Activated effector memory CD4-positive, alpha-beta T cell treated with anti-CD3 and anti-CD28 coated beads, Interleukin-2, amount 50 U/mL, for 16 hours (primary cell): Measurements from ENCODE around the gene ILRUN.
"Not testable (repeated sequence)": the region's sequence is repeated elsewhere in the genome, so short reads cannot be mapped to it uniquely, and the experiment has no call there.

ENCODE experiments used
- DNase-seq: peaks from one replicate; pipeline ENCODE4 v3.0.0-alpha.2; 2020

ILRUN gene

DNA sequence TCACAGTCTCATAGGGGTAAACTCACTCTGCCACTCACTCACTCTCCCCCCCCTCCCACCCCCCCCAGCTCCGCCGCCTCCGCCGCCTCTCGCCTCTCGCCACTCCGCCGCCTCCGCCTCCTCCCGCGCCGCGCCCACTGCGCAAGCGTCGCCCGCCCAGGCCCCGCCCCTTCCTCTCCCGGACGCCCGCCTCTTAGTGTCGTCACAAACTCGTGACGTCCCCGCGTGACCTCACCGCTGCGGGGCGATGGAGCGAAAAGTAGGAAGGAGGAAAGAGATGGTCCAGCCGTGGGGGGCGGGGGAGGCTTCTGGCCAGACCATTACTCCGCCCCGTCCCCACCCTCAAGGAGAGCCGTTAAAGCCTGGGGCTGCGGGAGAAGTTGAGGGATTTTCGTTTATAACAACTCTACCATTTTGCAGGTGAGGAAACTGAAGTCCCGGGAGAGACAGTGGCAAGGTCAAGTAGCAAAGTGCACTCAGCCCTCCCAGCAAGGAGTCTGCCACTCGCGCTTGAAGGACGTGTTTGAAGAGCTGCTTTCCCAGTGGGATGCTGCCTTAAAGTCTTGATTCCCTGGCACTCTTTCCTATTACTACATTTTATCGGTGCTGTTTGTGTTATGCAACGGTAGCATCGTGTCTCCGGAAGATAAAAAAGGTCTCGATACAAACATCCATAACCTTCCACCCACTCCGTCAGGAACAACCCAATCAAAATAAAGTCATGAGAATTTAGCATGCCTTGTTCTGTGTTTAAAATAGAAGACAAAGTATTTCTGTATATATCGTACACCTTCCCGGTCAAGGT is at the start of gene ILRUN:
TSS of gene ILRUN (minus strand) at position 29 of the 805 bp plus-strand sequence. CDS start 164 bp downstream, outside the sequence.
- peak; percentile 98 for DNase-seq

- DNase-seq: no peak
Measured at GRCh38 chr6:34745277-34746103, 48.9 kb upstream of the ILRUN start.

GRCh38 chr6:34744294-34744647 is 47.7 kb upstream of the ILRUN start:
- DNase-seq: not testable (repeated sequence)

GRCh38 chr6:34743625-34744293 is 47.2 kb upstream of the ILRUN start:
- no peak for DNase-seq

- no peak for DNase-seq
Measured at GRCh38 chr6:34742094-34742493, 45.5 kb upstream of the ILRUN start.

DNA sequence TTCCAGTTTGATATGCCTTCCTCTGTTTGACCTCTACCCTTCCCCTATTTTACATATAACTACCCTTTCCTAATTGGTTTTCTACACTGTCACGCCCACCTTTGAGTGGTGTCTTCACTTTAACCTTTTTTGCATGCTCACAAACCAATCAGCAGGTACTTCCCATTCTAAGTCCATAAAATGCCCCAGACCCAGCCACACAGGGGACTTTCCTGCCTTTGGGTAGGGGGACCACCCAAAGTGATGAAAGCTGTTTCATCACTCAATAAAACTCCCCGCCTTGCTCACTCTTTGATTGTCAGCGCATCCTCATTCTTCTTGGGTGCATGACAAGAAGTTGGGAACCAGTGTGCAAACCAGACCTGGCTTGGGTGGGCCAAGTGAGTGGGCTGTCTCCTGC is 40.3 kb upstream of the ILRUN start:
- no peak for DNase-seq

DNA sequence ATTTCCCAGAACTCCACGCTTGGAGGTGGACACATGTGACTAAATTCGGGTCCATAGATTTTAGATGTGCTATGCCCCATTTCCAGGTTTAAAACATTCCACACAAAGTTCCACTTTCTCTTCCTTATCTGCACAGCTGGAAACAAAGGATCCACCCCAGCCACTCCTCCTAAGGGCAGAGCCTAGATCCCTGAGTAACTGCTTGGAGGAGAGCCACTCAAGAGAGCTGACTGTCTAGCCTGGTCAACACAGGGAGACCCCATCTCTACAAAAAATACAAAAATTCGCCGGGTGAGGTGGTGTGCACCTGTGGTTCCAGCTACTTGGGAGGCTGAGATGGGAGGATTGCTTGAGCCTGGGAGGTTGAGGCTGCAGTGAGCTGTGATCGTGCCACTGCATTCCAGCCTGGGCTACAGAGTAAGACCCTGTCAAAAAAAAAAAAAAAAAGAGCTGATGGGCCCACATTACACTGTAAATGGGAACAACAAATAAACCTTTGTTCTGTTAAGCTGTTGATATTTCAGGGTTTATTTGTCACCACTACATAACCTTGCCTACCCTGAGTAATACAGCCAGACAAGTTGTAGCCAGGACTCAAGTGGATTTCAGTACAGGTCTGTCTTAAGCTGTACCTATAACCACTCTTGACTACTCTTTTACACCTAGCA is 35.0 kb upstream of the ILRUN start:
- no peak for DNase-seq

DNA sequence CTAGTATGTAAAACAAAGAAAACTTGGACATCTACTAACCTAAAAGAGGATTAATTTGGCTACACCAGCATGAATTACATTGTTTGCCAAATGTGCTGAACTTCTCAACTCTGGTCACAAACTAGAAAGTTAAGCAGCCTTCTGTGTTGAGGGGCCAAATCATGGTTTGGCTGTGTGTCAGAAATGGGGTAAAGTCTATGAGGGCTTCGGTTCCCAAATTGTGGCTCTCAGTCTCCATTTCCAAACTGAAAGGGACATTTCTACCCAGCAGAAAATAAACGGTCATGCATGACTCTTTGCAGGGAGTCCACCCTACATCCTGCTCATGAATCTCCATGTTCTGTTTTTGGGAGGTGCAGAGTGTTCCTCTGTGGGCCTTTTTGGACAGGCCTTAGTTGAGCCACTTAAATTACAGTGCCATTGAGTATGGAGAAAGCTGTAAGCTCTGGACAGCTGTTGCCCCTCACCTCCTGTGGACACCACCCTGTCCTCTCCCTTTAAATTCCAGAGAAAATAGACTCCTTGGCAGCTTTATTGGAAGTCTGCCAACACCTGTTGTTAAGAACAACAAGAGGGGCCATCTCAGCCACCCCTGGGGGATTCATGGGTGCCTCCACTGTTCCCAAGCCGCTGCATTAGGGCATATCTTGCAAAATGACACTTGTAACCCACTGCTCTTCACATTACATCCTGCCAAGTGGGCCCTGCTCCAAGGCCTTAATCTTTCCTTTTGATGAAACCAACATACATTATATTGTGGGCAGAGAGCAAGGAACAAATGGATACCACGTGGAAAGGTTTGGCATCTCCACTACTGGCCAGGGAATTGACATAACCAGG is 33.3 kb upstream of the ILRUN start:
- no peak for DNase-seq

GRCh38 chr6:34726055-34726454 is 29.5 kb upstream of the ILRUN start:
- no peak for DNase-seq

- DNase-seq: no peak
Measured at GRCh38 chr6:34723203-34723602, 26.6 kb upstream of the ILRUN start.

DNA sequence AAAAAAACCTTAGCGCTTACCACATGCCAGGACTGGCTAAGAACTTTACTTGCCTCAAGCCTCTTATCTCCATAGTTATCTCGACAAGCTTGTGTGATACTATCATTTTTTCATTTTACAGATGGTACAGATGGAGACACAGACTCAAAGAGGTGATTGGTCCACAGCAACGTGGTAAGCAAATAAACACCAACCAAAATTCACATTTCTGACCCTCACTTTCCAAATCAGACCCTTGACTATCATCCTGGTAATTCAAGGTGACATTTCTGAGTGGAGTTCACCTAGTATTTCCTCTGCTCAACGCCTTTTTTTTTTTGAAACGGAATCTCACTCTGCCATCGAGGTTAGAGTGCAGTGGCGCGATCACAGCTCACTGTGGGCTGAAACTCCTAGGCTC is 25.9 kb upstream of the ILRUN start:
- no peak for DNase-seq

DNA sequence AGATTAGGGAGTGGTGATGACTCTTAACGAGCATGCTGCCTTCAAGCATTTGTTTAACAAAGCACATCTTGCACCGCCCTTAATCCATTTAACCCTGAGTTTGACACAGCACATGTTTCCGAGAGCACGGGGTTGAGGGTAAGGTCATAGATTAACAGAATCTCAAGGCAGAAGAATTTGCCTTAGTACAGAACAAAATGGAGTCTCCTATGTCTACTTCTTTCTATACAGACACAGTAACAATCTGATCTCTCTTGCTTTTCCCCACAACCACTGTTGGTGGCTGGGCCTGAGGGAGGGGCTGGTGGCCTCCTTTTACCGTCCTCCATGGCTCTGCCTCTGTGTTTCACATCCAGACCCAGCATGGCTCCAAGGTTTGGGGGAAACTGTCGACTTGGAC is 23.6 kb upstream of the ILRUN start:
- DNase-seq: not testable (repeated sequence)

- DNase-seq: not testable (repeated sequence)
Measured at GRCh38 chr6:34719646-34720045, 23.1 kb upstream of the ILRUN start.

DNA sequence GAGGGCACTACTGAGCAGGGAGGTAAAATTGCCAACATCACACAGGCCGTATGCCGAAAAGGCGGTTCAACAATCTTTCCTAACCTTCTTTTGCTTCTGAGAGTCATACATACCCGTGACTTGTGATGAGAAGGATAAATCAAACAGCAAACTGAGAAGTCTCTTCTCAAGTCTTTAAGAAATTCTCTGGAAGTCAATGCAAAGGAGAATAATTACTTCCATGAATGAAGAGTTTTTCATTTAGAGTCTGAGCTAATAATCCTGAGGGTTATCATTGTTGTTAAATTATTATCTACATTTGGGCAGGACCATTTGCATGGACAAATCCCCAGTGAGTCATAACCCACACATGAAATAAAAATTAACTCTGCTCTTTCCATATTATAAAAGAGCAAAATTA is 22.4 kb upstream of the ILRUN start:
- DNase-seq: no peak

DNA sequence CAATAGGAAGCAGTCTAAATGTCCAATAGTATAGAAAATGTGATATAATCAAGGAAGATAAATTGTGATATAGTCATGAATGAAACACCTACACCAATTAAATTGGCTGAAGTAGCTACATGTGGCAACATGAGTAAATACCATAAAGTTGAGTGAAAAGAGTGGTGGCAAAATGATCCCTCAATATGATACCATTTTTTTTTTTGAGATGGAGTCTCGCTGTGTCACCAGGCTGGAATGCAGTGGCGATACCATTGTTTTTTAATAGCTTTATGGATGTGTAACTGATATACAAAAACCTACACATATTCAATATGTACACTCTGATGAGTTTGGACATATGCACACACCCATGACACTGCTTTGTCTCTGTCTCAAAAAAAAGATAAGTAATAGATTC is 20.9 kb upstream of the ILRUN start:
- no peak for DNase-seq

GRCh38 chr6:34714663-34715062 is 18.1 kb upstream of the ILRUN start:
- no peak for DNase-seq

- DNase-seq: not testable (repeated sequence)
Measured at GRCh38 chr6:34712881-34713280, 16.3 kb upstream of the ILRUN start.

DNA sequence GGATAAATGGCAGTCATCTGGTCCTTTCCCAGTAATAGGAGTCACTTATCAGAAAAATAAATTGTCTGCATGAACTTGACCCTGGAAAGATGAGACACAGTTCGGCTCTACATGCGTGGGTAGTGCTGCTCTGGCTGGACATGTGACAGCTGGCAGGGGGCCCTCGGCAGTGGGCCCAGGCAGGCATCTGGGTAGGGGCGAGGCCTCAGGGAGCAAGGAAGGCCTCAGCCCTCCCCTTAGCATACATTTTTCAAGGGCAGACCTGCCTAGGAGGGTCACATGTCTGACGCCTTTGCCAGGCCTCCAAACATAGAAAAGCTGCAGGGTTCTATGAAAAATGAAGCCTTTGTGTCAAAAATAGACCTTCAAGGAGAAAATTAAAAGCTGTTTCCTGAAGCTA is 12.8 kb upstream of the ILRUN start:
- DNase-seq: no peak

- DNase-seq: no peak
Measured at GRCh38 chr6:34705241-34705640, 8.7 kb upstream of the ILRUN start.

- DNase-seq: no peak
Measured at GRCh38 chr6:34701199-34701598, 4.6 kb upstream of the ILRUN start.

- no peak for DNase-seq
Measured at GRCh38 chr6:34697904-34698559, 1.5 kb upstream of the ILRUN start.

DNA sequence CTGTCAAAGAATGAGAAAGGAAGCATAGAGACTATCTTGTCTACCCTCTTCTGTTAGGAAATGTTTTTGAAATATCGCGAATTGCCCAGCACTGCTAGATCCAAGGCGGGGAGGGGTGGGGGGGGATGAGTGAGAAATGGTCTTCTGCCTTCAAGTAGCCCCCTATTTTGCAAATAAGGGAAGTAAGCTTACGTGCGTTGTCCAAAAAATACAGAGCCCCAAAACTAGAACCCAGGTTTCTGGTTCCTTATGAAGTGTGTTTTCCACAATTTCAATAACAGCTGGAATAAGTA is 923 bp upstream of the ILRUN start:
- DNase-seq: no peak
